Transverse colon (tissue), 4 donors: ENCODE measurements around the gene PYGB. TPM values are rescaled to one million over a fixed set of nuclear protein-coding genes. Genes with fewer than 3 reads are reported as not detected.

Experiments used
- DNase-seq: peaks from one replicate; pipeline ENCODE4 v3.0.0-alpha.2; 2019
- H3K27ac ChIP-seq, 4 donors: fragments of 200-600 bp; sonication (generic); 2 replicates each; pipeline ENCODE4 v1.5.1; 2016 to 2018; ENCODE audit warnings: inconsistent platforms in 4 of 4
- H3K27me3 ChIP-seq: fragments of 200-600 bp; sonication (generic); 2 replicates; pipeline ENCODE4 v1.5.1; 2017; ENCODE audit warnings: inconsistent platforms
- H3K36me3 ChIP-seq, 4 donors: fragments of 200-600 bp; sonication (generic); 2 replicates each; pipeline ENCODE4 v1.5.1; 2017 to 2019; ENCODE audit warnings: inconsistent platforms in 4 of 4
- H3K4me1 ChIP-seq, 4 donors: fragments of 200-600 bp; sonication (generic); 2 replicates each; pipeline ENCODE4 v1.5.1; 2017 to 2020; ENCODE audit warnings: inconsistent platforms in 4 of 4
- H3K4me3 ChIP-seq, 4 donors: fragments of 200-600 bp; sonication (generic); 1 replicate in 1 of 4; 2 replicates in 3 of 4; pipeline versions ENCODE4 v1.5.1 to v1.6.1; 2017 to 2019; ENCODE audit warnings: inconsistent platforms in 4 of 4
- H3K9me3 ChIP-seq, 2 donors: fragments of 200-600 bp; sonication (generic); 2 replicates each; pipeline ENCODE4 v1.5.1; 2017 to 2019; ENCODE audit warnings: inconsistent platforms in 2 of 2
- CTCF ChIP-seq, 5 experiments: fragments of 200-600 bp in 3 of 5; fragments of 450-650 bp in 2 of 5; sonication (generic) in 3 of 5; IDR thresholded peaks; 1 replicate in 2 of 5; 2 replicates in 3 of 5; pipeline ENCODE4 v1.5.1; 2016 to 2017; ENCODE audit warnings: antibody characterized with exemption in 5 of 5, inconsistent platforms in 3 of 5, mild to moderate bottlenecking in 2 of 5, moderate library complexity in 1 of 5
- EP300 ChIP-seq: sonication (generic); formaldehyde crosslinking; IDR thresholded peaks from one replicate; pipeline ENCODE4 v1.6.1; 2017; ENCODE audit warnings: antibody characterized with exemption, low read depth
- POLR2A ChIP-seq: fragments of 450-650 bp; IDR thresholded peaks from one replicate; pipeline ENCODE4 v1.6.1; 2016; ENCODE audit warnings: antibody characterized with exemption, mild to moderate bottlenecking, moderate library complexity
- POLR2AphosphoS5 ChIP-seq, 3 donors: sonication (generic); formaldehyde crosslinking; IDR thresholded peaks; one replicate each; pipeline ENCODE4 v1.6.1; 2016; ENCODE audit warnings: antibody characterized with exemption in 3 of 3
- WGBS, 2 donors: methylation state at CpG; one replicate each; pipeline ENCODE4 v1.1.5; 2018; ENCODE audit warnings: low coverage in 1 of 2; 5-methylcytosine and 5-hydroxymethylcytosine counted together
- in situ Hi-C, 4 donors: fragments of 200-750 bp; cut with MboI; loops; one replicate each; pipeline versions ENCODE4 v1.15.0 to v1.15.1; 2017; ENCODE audit warnings: low sequenced_read_pairs in 3 of 4, low pct_ligation_motif_present in 1 of 4, low pct_unique_long_range_greater_than_20kb in 1 of 4
- intact Hi-C: fragments of 100-400 bp; cut with DNase I; formaldehyde crosslinking; loops from one replicate; pipeline ENCODE4 v1.15.1; 2023; ENCODE audit warnings: low total_unique reads
- total RNA-seq, 4 donors: library from RNA; depleted of rRNA; stranded (reverse); fragments of >200 nt; gene quantifications; one replicate each; pipeline ENCODE4 v1.1.0, GENCODE V29; 2016

Gene PYGB
- total RNA-seq, 4 donors from 2014 or later = 195 to 554 (median 359) TPM

DNA sequence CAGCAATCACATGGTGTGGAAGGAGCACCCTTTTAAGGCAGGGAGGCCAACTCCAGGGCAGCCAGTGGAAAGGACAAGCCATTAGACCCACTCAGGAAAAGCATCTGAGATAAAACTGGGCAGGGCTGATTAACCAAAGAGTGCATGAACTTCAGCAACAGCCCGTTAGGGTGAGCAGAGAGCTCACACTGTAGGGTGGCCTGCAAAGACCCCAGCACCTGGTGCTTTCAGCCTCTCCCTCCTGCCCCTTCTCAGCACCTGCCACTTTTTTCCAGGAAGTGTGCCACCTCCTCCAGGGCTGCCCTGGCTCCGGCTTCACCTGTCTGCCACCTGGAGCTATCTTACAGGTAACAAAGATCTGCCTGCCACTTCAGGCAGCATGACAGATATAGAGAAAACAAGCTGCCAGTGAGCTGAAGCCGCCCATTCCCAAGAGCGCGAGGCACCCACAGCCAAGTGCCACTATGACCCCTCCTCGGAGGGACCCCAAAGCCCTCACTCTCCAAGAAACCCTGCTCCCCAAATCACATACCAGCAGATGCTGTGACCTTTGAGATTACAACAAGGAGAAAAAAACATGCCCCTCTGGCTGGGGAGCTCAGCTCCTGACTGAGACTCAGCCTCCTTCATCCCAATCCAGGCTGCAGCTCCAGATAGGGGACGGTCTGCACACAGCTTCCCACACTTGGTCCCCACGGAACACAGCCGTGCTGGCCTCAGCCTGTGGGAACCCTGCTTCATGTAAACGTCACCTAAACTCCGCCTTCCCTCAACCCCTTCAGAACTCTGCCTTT, 71.6 kb downstream of the PYGB start:
- in situ Hi-C loops = no loop called here
- H3K4me1 ChIP-seq = peaks cover 0 to 26% (median 10%) of the 10 kb centered on the region in 4 donors
- no peaks in the 10 kb centered on the region for H3K9me3 ChIP-seq
- no peak for TF ChIP-seq POLR2A
- no peak for TF ChIP-seq POLR2AphosphoS5 (IDR thresholded peaks at IDR 0.05)
- TF ChIP-seq EP300 = no peak
- TF ChIP-seq CTCF (IDR thresholded peaks at IDR 0.05) = no peak
- intact Hi-C loops = no loop called here
- no peaks in the 10 kb centered on the region for H3K36me3 ChIP-seq
- H3K27ac ChIP-seq = peak overlapping the region; percentile 22 to 61 (median 36)
- DNase-seq = no peak
- no peaks in the 10 kb centered on the region for H3K27me3 ChIP-seq
- no peak overlapping the region for H3K4me3 ChIP-seq
- WGBS, 2 donors = 76% methylated on average over 11 of the region's 11 CpGs; no CpG with 5 or more reads in 1 of the 2 donors

DNA sequence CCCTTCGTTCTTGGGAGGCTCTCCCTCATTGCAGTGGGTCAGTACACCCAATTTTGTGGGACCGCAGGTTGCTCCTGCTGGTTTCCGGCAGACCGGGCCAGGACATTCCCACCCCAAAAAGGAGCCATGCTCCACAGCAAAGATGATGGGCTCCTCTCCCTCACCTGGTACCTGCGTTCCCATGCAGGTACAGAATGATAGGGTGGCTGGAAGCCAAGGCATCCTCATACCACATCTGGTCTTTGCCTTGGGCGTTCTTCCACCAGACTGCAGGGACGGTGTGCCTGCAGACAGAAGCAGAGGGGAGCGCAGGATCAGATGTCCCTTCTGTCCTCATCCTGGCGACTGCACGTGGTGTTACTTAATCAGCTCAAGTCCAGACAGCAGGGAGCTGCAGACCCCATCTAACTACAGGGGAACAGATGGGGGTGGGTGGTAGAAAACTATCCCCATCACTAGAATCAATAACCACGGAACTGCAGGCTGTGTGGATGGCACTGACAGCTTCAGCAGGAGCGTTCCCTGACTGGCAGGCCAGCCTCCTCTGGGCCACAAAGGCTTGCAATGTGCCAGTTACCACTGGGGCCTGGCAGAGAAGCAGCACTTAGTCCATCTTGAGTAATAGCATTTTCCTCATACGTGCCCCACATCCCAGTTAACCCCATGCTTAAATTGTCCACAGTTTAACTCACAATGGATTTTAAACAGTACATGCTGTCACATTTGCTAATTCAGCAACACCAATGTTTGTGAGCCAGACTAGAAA, 72.3 kb downstream of the PYGB start:
- in situ Hi-C loops (no loop called here), intact Hi-C loops (no loop called here)

DNA sequence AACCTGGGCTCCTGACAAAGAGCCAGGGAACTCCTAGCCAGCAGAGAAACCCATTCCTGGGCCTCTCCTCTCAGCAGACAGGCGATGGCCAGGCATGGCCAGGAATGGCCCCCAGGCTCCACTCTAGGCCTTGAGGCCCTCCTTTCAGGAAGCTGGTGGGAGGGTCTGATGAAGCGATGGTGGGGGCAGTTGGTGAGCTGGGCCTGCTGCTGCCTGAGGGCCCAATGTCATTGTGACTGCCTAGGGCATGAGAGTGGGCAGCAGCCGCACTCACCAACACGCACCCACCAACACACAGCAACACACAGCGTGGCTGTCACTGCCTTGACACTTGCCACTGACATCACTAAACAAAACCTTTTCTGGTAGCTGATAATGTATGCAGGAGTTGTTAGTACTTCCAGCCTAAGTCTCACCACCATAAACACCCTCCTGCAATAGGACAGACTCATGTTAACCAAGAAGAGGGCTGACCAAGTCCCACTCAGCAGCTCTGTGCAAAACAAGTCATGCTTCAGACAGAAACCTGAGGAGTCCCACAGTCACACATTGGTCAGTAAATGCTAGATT, 73.5 kb downstream of the PYGB start:
- no peaks in the 10 kb centered on the region for H3K36me3 ChIP-seq
- peaks cover 0 to 35% (median 10%) of the 10 kb centered on the region in 4 donors for H3K4me1 ChIP-seq
- no peak overlapping the region for H3K4me3 ChIP-seq
- H3K9me3 ChIP-seq = no peaks in the 10 kb centered on the region
- H3K27ac ChIP-seq = no peak overlapping the region
- no peaks in the 10 kb centered on the region for H3K27me3 ChIP-seq
- DNase-seq = no peak
- intact Hi-C loops (no loop called here), in situ Hi-C loops (no loop called here)
- WGBS, 2 donors = 96% methylated on average over 5 of the region's 5 CpGs; no CpG with 5 or more reads in 1 of the 2 donors
- TF ChIP-seq CTCF (IDR thresholded peaks at IDR 0.05) = no peak
- TF ChIP-seq EP300 = no peak
- no peak for TF ChIP-seq POLR2A
- no peak for TF ChIP-seq POLR2AphosphoS5 (IDR thresholded peaks at IDR 0.05)

More for the DNA sequence above, 72.3 kb downstream of the PYGB start:
- H3K27ac ChIP-seq = peak overlapping the region in 1 of 4 donors; percentile 61
- no peaks in the 10 kb centered on the region for H3K36me3 ChIP-seq
- peaks cover 0 to 27% (median 10%) of the 10 kb centered on the region in 4 donors for H3K4me1 ChIP-seq
- H3K4me3 ChIP-seq = no peak overlapping the region
- 88 to 89% methylated on average over 2 to 13 of the region's 13 CpGs for WGBS, 2 donors
- TF ChIP-seq POLR2A (no peak), POLR2AphosphoS5 (IDR thresholded peaks at IDR 0.05) (no peak), EP300 (no peak), CTCF (IDR thresholded peaks at IDR 0.05) (no peak)
- no peak for DNase-seq
- H3K27me3 ChIP-seq = no peaks in the 10 kb centered on the region
- no peaks in the 10 kb centered on the region for H3K9me3 ChIP-seq

GRCh38 chr20:25321991-25322390, 74.1 kb downstream of the PYGB start:
- DNase-seq = no peak
- no peaks in the 10 kb centered on the region for H3K27me3 ChIP-seq
- whole genome bisulfite sequencing, 2 donors = 77 to 79% methylated on average over 2 to 4 of the region's 4 CpGs
- H3K9me3 ChIP-seq = no peaks in the 10 kb centered on the region
- H3K4me1 ChIP-seq = peaks cover 0 to 36% (median 10%) of the 10 kb centered on the region in 4 donors
- intact Hi-C loops (no loop called here), in situ Hi-C loops (no loop called here)
- H3K4me3 ChIP-seq = no peak overlapping the region
- TF ChIP-seq CTCF (IDR thresholded peaks at IDR 0.05) = no peak
- TF ChIP-seq EP300 = no peak
- TF ChIP-seq POLR2AphosphoS5 (IDR thresholded peaks at IDR 0.05) = no peak
- no peak for TF ChIP-seq POLR2A
- H3K36me3 ChIP-seq = no peaks in the 10 kb centered on the region
- H3K27ac ChIP-seq = no peak overlapping the region
